A673 (cell line): ENCODE results near the gene SCARF1. TPM values are rescaled to one million over a fixed set of nuclear protein-coding genes. Genes with fewer than 3 reads are reported as not detected.

Experiments
- BruUV-seq: library from RNA; stranded (reverse); fragments of 400-500 nt; replicated peaks from 2 replicates; lab custom pipeline; 2021; lab: Mats Ljungman, UMichigan
- CTCF ChIA-PET: fragments of 300-600 bp; sonication (Branson Sonifier 250); formaldehyde crosslinking; loops from one replicate; lab custom pipeline; 2022; ENCODE audit warnings: antibody characterized with exemption; lab: Charles Lee
- POLR2A ChIA-PET: fragments of 300-600 bp; sonication (Branson Sonifier 250); formaldehyde crosslinking; loops from one replicate; lab custom pipeline; 2022; ENCODE audit warnings: antibody characterized with exemption; ENCODE audit not compliant: low non-redundant PET; lab: Charles Lee
- DNase-seq: peaks from one replicate; pipeline ENCODE4 v3.0.0-alpha.2; 2015; ENCODE audit warnings: low spot score
- H3K27ac ChIP-seq: fragments of 200-600 bp; sonication (generic); 2 replicates; pipeline ENCODE4 v1.5.1; 2016; ENCODE audit warnings: mixed run types, low read depth, mild to moderate bottlenecking, mixed read lengths, antibody characterized with exemption, low read length; ENCODE audit not compliant: poor library complexity, severe bottlenecking
- H3K27me3 ChIP-seq: fragments of 200-600 bp; sonication (generic); replicated peaks from 2 replicates; pipeline ENCODE4 v1.6.1; 2017; ENCODE audit warnings: mixed run types, low read depth, mild to moderate bottlenecking, mixed read lengths, antibody characterized with exemption, low read length; ENCODE audit not compliant: insufficient read depth, poor library complexity
- H3K36me3 ChIP-seq: fragments of 200-600 bp; sonication (generic); 2 replicates; pipeline ENCODE4 v1.6.1; 2016; ENCODE audit warnings: mixed run types, mild to moderate bottlenecking, mixed read lengths, antibody characterized with exemption, low read length; ENCODE audit not compliant: insufficient read depth, poor library complexity, severe bottlenecking
- H3K4me1 ChIP-seq: fragments of 200-600 bp; sonication (generic); 2 replicates; pipeline ENCODE4 v1.6.1; 2017; ENCODE audit warnings: mixed run types, mild to moderate bottlenecking, mixed read lengths, antibody characterized with exemption, low read length; ENCODE audit not compliant: insufficient read depth, poor library complexity, severe bottlenecking
- H3K4me3 ChIP-seq: fragments of 200-600 bp; sonication (generic); 2 replicates; pipeline ENCODE4 v1.5.1; 2016; ENCODE audit warnings: low read depth, mixed run types, mild to moderate bottlenecking, mixed read lengths, low read length; ENCODE audit not compliant: poor library complexity, severe bottlenecking
- H3K9me3 ChIP-seq: fragments of 200-600 bp; sonication (generic); 2 replicates; pipeline ENCODE4 v1.6.1; 2016; ENCODE audit warnings: mixed run types, low read depth, mild to moderate bottlenecking, mixed read lengths, antibody characterized with exemption, low read length; ENCODE audit not compliant: poor library complexity, severe bottlenecking
- CTCF ChIP-seq: fragments of 300-800, 200-600 bp; sonication (generic); conservative IDR thresholded peaks from 2 replicates; pipeline ENCODE4 v1.5.1; 2017; ENCODE audit warnings: low read depth, mild to moderate bottlenecking, antibody characterized with exemption, low read length, moderate library complexity, mixed read lengths
- EZH2 ChIP-seq: fragments of 200-600 bp; sonication (generic); IDR thresholded peaks from 2 replicates; pipeline ENCODE4 v1.6.1; 2017; ENCODE audit warnings: borderline replicate concordance, low read depth, mild to moderate bottlenecking, mixed read lengths, antibody characterized with exemption, low read length; ENCODE audit not compliant: poor library complexity, severe bottlenecking
- intact Hi-C: fragments of 100-400 bp; cut with micrococcal nuclease; formaldehyde crosslinking; loops from one replicate; pipeline ENCODE4 v1.10.0; 2022; ENCODE audit not compliant: unreplicated experiment
- total RNA-seq: library from RNA; stranded (reverse); gene quantifications from 2 replicates; pipeline ENCODE4 v1.2.3, GENCODE V29; 2021

The SCARF1 gene
- total RNA-seq, 1 experiment from 2014 or later: not detected

- BruUV-seq: no TSS peak
- ChIA-PET CTCF (no interaction called here), POLR2A (no interaction called here)
- Histone ChIP-seq H3K9me3 (no peaks in the 10 kb centered on the region), H3K27me3 (no peaks in the 10 kb centered on the region), H3K27ac (no peak overlapping the region), H3K36me3 (no peaks in the 10 kb centered on the region), H3K4me1 (no peaks in the 10 kb centered on the region), H3K4me3 (no peak overlapping the region)
- intact Hi-C loops: no loop called here
- no peak for TF ChIP-seq CTCF
- no peak for TF ChIP-seq EZH2
- DNase-seq: no peak
Observed at GRCh38 chr17:1641065-1641403, 4.5 kb downstream of the SCARF1 start.

DNA sequence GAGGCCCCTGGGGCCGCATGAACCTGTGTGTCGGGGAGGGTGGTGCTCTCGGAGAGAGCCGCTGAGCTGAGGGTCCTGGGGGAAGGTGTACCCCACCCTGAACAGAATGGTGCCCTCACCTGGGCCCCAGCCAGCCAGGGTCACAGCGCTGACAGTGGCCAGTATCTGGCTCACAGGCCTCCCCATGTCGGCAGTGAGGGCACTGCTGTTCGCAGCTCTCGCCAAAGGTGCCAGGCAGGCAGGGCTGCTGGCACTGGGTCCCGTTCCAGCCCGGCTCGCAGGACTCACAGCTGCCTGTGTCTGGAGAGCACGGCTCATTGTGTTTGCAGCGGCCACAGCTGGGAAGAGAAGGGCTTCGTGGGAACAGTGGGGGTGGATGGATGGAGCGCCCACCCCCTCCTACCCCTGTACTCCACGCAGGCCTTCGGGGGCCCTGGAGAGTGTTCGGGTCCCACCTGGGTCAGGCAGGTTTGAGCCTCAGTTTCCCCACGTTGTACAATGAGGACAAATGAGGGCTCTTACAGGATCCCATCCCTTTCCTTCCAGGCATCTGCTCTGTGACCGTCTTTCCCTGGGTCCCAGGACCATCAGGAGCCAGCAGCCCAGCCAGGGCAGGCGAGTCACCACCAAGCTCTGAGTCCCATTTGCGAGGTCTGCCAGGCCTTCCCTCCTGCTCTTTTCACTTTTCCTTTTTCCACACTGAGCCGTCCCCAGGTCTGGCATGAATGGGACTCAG lies 5.0 kb downstream of the SCARF1 start:
- ChIA-PET CTCF (no interaction called here), POLR2A (no interaction called here)
- Histone ChIP-seq H3K27ac (no peak overlapping the region), H3K4me3 (no peak overlapping the region), H3K4me1 (no peaks in the 10 kb centered on the region), H3K36me3 (no peaks in the 10 kb centered on the region), H3K9me3 (no peaks in the 10 kb centered on the region), H3K27me3 (no peaks in the 10 kb centered on the region)
- BruUV-seq: no TSS peak
- DNase-seq: no peak
- intact Hi-C loops: no loop called here
- TF ChIP-seq CTCF (no peak), EZH2 (no peak)

- Histone ChIP-seq H3K27me3 (no peaks in the 10 kb centered on the region), H3K9me3 (no peaks in the 10 kb centered on the region), H3K4me1 (no peaks in the 10 kb centered on the region), H3K4me3 (no peak overlapping the region), H3K27ac (no peak overlapping the region), H3K36me3 (no peaks in the 10 kb centered on the region)
- ChIA-PET CTCF (no interaction called here), POLR2A (no interaction called here)
- DNase-seq: no peak
- BruUV-seq: no TSS peak
- TF ChIP-seq EZH2: no peak
- no peak for TF ChIP-seq CTCF
- intact Hi-C loops: no loop called here
Observed at GRCh38 chr17:1639549-1640180, 5.9 kb downstream of the SCARF1 start.
